WTC11 (cell line): ENCODE data around the gene RASSF3. TPM values are rescaled to one million over a fixed set of nuclear protein-coding genes. Genes with fewer than 3 reads are reported as not detected.

Source experiments
- ATAC-seq: fragments of 200-7000 bp; cut with Tn5 transposase; 2 replicates; pipeline ENCODE4 v1.10.0; 2021; ENCODE audit warnings: mild to moderate bottlenecking, moderate library complexity
- CTCF ChIA-PET: fragments of 300-600 bp; sonication (Branson Sonifier 250); formaldehyde crosslinking; loops from one replicate; lab custom pipeline; 2021; ENCODE audit warnings: antibody characterized with exemption; lab: Charles Lee
- POLR2A ChIA-PET: fragments of 350-600 bp; sonication (Branson Sonifier 250); formaldehyde crosslinking; loops from one replicate; lab custom pipeline; 2021; ENCODE audit warnings: antibody characterized with exemption; lab: Charles Lee
- DNase-seq: peaks from one replicate; pipeline ENCODE4 v3.0.0; 2021; ENCODE audit warnings: low spot score
- H3K27ac Mint-ChIP-seq: 2 replicates; pipeline ENCODE4 v1.8.0; 2021; ENCODE audit warnings: mixed read lengths
- H3K27me3 Mint-ChIP-seq: 2 replicates; pipeline ENCODE4 v1.8.0; 2021; ENCODE audit warnings: low read depth, mild to moderate bottlenecking, moderate library complexity, mixed read lengths
- H3K36me3 Mint-ChIP-seq: 2 replicates; pipeline ENCODE4 v1.8.0; 2021; ENCODE audit warnings: mixed read lengths
- H3K4me1 Mint-ChIP-seq: 2 replicates; pipeline ENCODE4 v1.8.0; 2022; ENCODE audit warnings: mixed read lengths
- H3K4me3 Mint-ChIP-seq: 2 replicates; pipeline ENCODE4 v1.8.0; 2021; ENCODE audit warnings: mild to moderate bottlenecking, moderate library complexity, mixed read lengths
- H3K9me3 Mint-ChIP-seq: 2 replicates; pipeline ENCODE4 v1.8.0; 2021; ENCODE audit warnings: mixed read lengths
- E2F1 ChIP-seq: sonication (generic); formaldehyde crosslinking; IDR thresholded peaks from 2 replicates; pipeline ENCODE4 v1.8.0; 2022; ENCODE audit warnings: mild to moderate bottlenecking, missing genetic modification reagents
- ELF4 ChIP-seq: sonication (generic); formaldehyde crosslinking; IDR thresholded peaks from 2 replicates; pipeline ENCODE4 v1.8.1; 2022; ENCODE audit warnings: low read depth, mild to moderate bottlenecking, moderate library complexity, missing genetic modification reagents
- ERG ChIP-seq: fragments of 250-450 bp; sonication (Bioruptor Pico); IDR thresholded peaks from 2 replicates; pipeline ENCODE4 v1.8.0; 2021; ENCODE audit warnings: mild to moderate bottlenecking
- FOXK1 ChIP-seq: sonication (generic); formaldehyde crosslinking; IDR thresholded peaks from 2 replicates; pipeline ENCODE4 v1.8.0; 2022; ENCODE audit warnings: mild to moderate bottlenecking, moderate library complexity, missing genetic modification reagents
- GABPB1 ChIP-seq: sonication (generic); formaldehyde crosslinking; IDR thresholded peaks from 2 replicates; pipeline ENCODE4 v1.8.1; 2023; ENCODE audit warnings: mild to moderate bottlenecking, missing genetic modification reagents
- HMGA2 ChIP-seq: fragments of 250-450 bp; sonication (Bioruptor Pico); IDR thresholded peaks from 2 replicates; pipeline ENCODE4 v1.4.0; 2021; ENCODE audit warnings: mild to moderate bottlenecking, moderate library complexity
- MXD4 ChIP-seq: fragments of 250-450 bp; sonication (Bioruptor Pico); IDR thresholded peaks from 2 replicates; pipeline ENCODE4 v1.8.0; 2021; ENCODE audit warnings: mild to moderate bottlenecking, moderate library complexity, borderline replicate concordance
- NR2C2 ChIP-seq: sonication (generic); formaldehyde crosslinking; IDR thresholded peaks from 2 replicates; pipeline ENCODE4 v1.8.0; 2022; ENCODE audit warnings: mild to moderate bottlenecking, missing genetic modification reagents
- NR3C1 ChIP-seq: sonication (generic); formaldehyde crosslinking; conservative IDR thresholded peaks from 2 replicates; pipeline ENCODE4 v1.8.1; 2023; ENCODE audit warnings: low read depth, mild to moderate bottlenecking, missing genetic modification reagents
- PRRX2 ChIP-seq: fragments of 250-450 bp; sonication (Bioruptor Pico); IDR thresholded peaks from 2 replicates; pipeline ENCODE4 v1.8.0; 2021; ENCODE audit warnings: mild to moderate bottlenecking
- SP1 ChIP-seq: sonication (generic); formaldehyde crosslinking; conservative IDR thresholded peaks from 2 replicates; pipeline ENCODE4 v1.8.1; 2022; ENCODE audit warnings: missing genetic modification reagents
- TCF7 ChIP-seq: sonication (generic); formaldehyde crosslinking; IDR thresholded peaks from 2 replicates; pipeline ENCODE4 v1.8.0; 2022; ENCODE audit warnings: mild to moderate bottlenecking, low read depth, missing genetic modification reagents, moderate library complexity
- TP53 ChIP-seq: sonication (generic); formaldehyde crosslinking; IDR thresholded peaks from 2 replicates; pipeline ENCODE4 v1.8.1; 2023; ENCODE audit warnings: mild to moderate bottlenecking, missing genetic modification reagents
- ZBTB43 ChIP-seq: sonication (generic); formaldehyde crosslinking; IDR thresholded peaks from 2 replicates; pipeline ENCODE4 v1.8.1; 2023; ENCODE audit warnings: mild to moderate bottlenecking, missing genetic modification reagents
- ZNF121 ChIP-seq: sonication (generic); formaldehyde crosslinking; IDR thresholded peaks from 2 replicates; pipeline ENCODE4 v1.8.0; 2023; ENCODE audit warnings: missing genetic modification reagents
- ZNF219 ChIP-seq: sonication (generic); formaldehyde crosslinking; IDR thresholded peaks from 2 replicates; pipeline ENCODE4 v1.8.0; 2023; ENCODE audit warnings: missing genetic modification reagents, mild to moderate bottlenecking, borderline replicate concordance
- ZNF532 ChIP-seq: fragments of 250-450 bp; sonication (Bioruptor Pico); IDR thresholded peaks from 2 replicates; pipeline ENCODE4 v1.9.0; 2021; ENCODE audit warnings: mild to moderate bottlenecking, borderline replicate concordance
- total RNA-seq: library from RNA; stranded (reverse); gene quantifications from 3 replicates; pipeline ENCODE4 v1.2.3, GENCODE V29; 2021
- TF ChIP-seq, protein P1 (sequence below): sonication (generic); formaldehyde crosslinking; IDR thresholded peaks from 2 replicates; pipeline ENCODE4 v1.8.1; 2023; ENCODE audit warnings: mild to moderate bottlenecking, missing genetic modification reagents, moderate library complexity
- TF ChIP-seq, protein P2 (sequence below): sonication (generic); formaldehyde crosslinking; IDR thresholded peaks from 2 replicates; pipeline ENCODE4 v1.8.1; 2023; ENCODE audit warnings: mild to moderate bottlenecking, missing genetic modification reagents

RASSF3 gene
- total RNA-seq, 1 experiment from 2014 or later = 54.7 TPM

- Mint-ChIP-seq H3K4me3 (no peak overlapping the region), H3K27ac (peak overlapping the region; percentile 26), H3K36me3 (no peaks in the 10 kb centered on the region), H3K4me1 (peaks cover 85% of the 10 kb centered on the region), H3K9me3 (no peaks in the 10 kb centered on the region), H3K27me3 (no peaks in the 10 kb centered on the region)
- ChIA-PET CTCF (interaction anchor here (2.3 kb wide), 1 partner anchor 27 kb away, joined by 7 read pairs; no protein-coding TSS in a partner anchor), POLR2A (no interaction called here)
- ATAC-seq (no peak), DNase-seq (no peak)
- TF ChIP-seq NR3C1 (no peak), ZNF121 (CRISPR knock-in tag) (peak; percentile 36; the same call in 1 of the 2 replicates)
- TF ChIP-seq, all 79 proteins: peak for 1
Observed at GRCh38 chr12:64670919-64671639, 60.8 kb downstream of the RASSF3 start.

- CTCF ChIA-PET = interaction anchor here (2.3 kb wide), 1 partner anchor 26 kb away, joined by 7 read pairs; no protein-coding TSS in a partner anchor
- Mint-ChIP-seq H3K27ac (peak overlapping the region; percentile 8; the same call in 1 of the 2 replicates), H3K4me3 (no peak overlapping the region), H3K4me1 (peaks cover 79% of the 10 kb centered on the region), H3K27me3 (no peaks in the 10 kb centered on the region), H3K9me3 (no peaks in the 10 kb centered on the region), H3K36me3 (no peaks in the 10 kb centered on the region)
- ATAC-seq = no peak
- POLR2A ChIA-PET = no interaction called here
- no peak for TF ChIP-seq ELF4
- TF ChIP-seq GABPB1 (CRISPR knock-in tag) = no peak
- TF ChIP-seq E2F1 (CRISPR knock-in tag) = no peak
- no peak for TF ChIP-seq SP1 (CRISPR knock-in tag)
- TF ChIP-seq ZBTB43 (CRISPR knock-in tag) = no peak
- TF ChIP-seq, protein P1, sequence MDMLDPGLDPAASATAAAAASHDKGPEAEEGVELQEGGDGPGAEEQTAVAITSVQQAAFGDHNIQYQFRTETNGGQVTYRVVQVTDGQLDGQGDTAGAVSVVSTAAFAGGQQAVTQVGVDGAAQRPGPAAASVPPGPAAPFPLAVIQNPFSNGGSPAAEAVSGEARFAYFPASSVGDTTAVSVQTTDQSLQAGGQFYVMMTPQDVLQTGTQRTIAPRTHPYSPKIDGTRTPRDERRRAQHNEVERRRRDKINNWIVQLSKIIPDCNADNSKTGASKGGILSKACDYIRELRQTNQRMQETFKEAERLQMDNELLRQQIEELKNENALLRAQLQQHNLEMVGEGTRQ (CRISPR knock-in tag) = no peak
- no peak for TF ChIP-seq TP53 (CRISPR knock-in tag)
- no peak for TF ChIP-seq TCF7
- no peak for TF ChIP-seq PRRX2 (CRISPR knock-in tag)
- TF ChIP-seq ZNF219 (CRISPR knock-in tag) = no peak
- TF ChIP-seq ERG (CRISPR knock-in tag) = no peak
- no peak for TF ChIP-seq ZNF532
- no peak for TF ChIP-seq MXD4 (CRISPR knock-in tag)
- no peak for TF ChIP-seq FOXK1 (CRISPR knock-in tag)
- TF ChIP-seq, protein P2, sequence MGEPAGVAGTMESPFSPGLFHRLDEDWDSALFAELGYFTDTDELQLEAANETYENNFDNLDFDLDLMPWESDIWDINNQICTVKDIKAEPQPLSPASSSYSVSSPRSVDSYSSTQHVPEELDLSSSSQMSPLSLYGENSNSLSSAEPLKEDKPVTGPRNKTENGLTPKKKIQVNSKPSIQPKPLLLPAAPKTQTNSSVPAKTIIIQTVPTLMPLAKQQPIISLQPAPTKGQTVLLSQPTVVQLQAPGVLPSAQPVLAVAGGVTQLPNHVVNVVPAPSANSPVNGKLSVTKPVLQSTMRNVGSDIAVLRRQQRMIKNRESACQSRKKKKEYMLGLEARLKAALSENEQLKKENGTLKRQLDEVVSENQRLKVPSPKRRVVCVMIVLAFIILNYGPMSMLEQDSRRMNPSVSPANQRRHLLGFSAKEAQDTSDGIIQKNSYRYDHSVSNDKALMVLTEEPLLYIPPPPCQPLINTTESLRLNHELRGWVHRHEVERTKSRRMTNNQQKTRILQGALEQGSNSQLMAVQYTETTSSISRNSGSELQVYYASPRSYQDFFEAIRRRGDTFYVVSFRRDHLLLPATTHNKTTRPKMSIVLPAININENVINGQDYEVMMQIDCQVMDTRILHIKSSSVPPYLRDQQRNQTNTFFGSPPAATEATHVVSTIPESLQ (CRISPR knock-in tag) = no peak
- no peak for TF ChIP-seq NR2C2
- no peak for TF ChIP-seq HMGA2 (CRISPR knock-in tag)
- TF ChIP-seq, all 79 proteins: peak for 0
- DNase-seq = no peak
Observed at GRCh38 chr12:64671681-64672080, 61.4 kb downstream of the RASSF3 start.
